Endodermal cell (in vitro differentiated cells): Measurements from ENCODE around the gene PARD3B. TPM values are rescaled to one million over a fixed set of nuclear protein-coding genes. Genes with fewer than 3 reads are reported as not detected.

ENCODE experiments used
- DNase-seq: peaks from one replicate; pipeline ENCODE4 v3.0.0-alpha.2; 2017
- H3K27ac ChIP-seq: 2 replicates; pipeline ENCODE4 v1.5.1; 2013; ENCODE audit warnings: mild to moderate bottlenecking, low read depth, low read length, moderate library complexity
- H3K27me3 ChIP-seq: 2 replicates; pipeline ENCODE4 v1.6.1; 2013; ENCODE audit warnings: mild to moderate bottlenecking, low read length, moderate library complexity; ENCODE audit not compliant: insufficient read depth, control insufficient read depth, poor library complexity, severe bottlenecking
- H3K36me3 ChIP-seq: 2 replicates; pipeline ENCODE4 v1.7.0; 2013; ENCODE audit warnings: mild to moderate bottlenecking, low read length, moderate library complexity; ENCODE audit not compliant: control insufficient read depth, insufficient read depth
- H3K4me1 ChIP-seq: one replicate; pipeline ENCODE4 v1.7.0; 2013; ENCODE audit warnings: low read length; ENCODE audit not compliant: control insufficient read depth, insufficient read depth
- H3K4me3 ChIP-seq: 2 replicates; pipeline ENCODE4 v1.5.1; 2013; ENCODE audit warnings: mild to moderate bottlenecking, low read length, moderate library complexity
- H3K9ac ChIP-seq: 2 replicates; pipeline ENCODE4 v1.6.1; 2013; ENCODE audit warnings: mild to moderate bottlenecking, low read length, moderate library complexity; ENCODE audit not compliant: poor library complexity, severe bottlenecking; ENCODE audit errors: extremely low read depth
- H3K9me3 ChIP-seq: 2 replicates; pipeline ENCODE4 v1.6.1; 2013; ENCODE audit warnings: mild to moderate bottlenecking, low read length, moderate library complexity; ENCODE audit not compliant: control insufficient read depth
- H3K27ac Mint-ChIP-seq: 2 replicates; pipeline ENCODE4 v1.8.0; 2020; ENCODE audit warnings: mixed read lengths
- H3K27me3 Mint-ChIP-seq: 2 replicates; pipeline ENCODE4 v1.8.0; 2021; ENCODE audit warnings: mild to moderate bottlenecking, mixed read lengths; ENCODE audit not compliant: insufficient read depth
- H3K36me3 Mint-ChIP-seq: 2 replicates; pipeline ENCODE4 v1.8.0; 2020; ENCODE audit warnings: low read depth, mixed read lengths
- H3K4me1 Mint-ChIP-seq: 2 replicates; pipeline ENCODE4 v1.8.0; 2020; ENCODE audit warnings: mixed read lengths
- H3K4me3 Mint-ChIP-seq: 2 replicates; pipeline ENCODE4 v1.8.0; 2020; ENCODE audit warnings: mild to moderate bottlenecking, moderate library complexity, mixed read lengths
- H3K9me3 Mint-ChIP-seq: 2 replicates; pipeline ENCODE4 v1.8.0; 2020; ENCODE audit warnings: mild to moderate bottlenecking, mixed read lengths
- WGBS, 2 experiments: methylation state at CpG; one replicate each; pipeline versions ENCODE4 v1.1.5 to v1.1.7; 2013; ENCODE audit warnings: missing lambda C conversion rate in 2 of 2, mixed read lengths in 1 of 2; ENCODE audit not compliant: insufficient coverage in 1 of 2, insufficient read length in 1 of 2; 5-methylcytosine and 5-hydroxymethylcytosine counted together
- total RNA-seq, 2 donors: library from RNA; stranded (reverse); fragmentation: NEBNext Ultra II Directional in 1 of 2; extraction: Animal tissue kit (Norgen Biotek cat#: 25700) in 1 of 2; gene quantifications; 2 replicates in 1 of 2; 3 replicates in 1 of 2; pipeline ENCODE4 v1.2.1, GENCODE V29; 2021
- TF ChIP-seq, protein P1 (sequence below): fragments of 200-600 bp; sonication (generic); conservative IDR thresholded peaks from 2 replicates; pipeline ENCODE4 v1.5.0; 2021; ENCODE audit warnings: antibody characterized with exemption, mild to moderate bottlenecking

PARD3B gene
- total RNA-seq, 2 donors from 2014 or later: 2.5 to 5.6 TPM

DNA sequence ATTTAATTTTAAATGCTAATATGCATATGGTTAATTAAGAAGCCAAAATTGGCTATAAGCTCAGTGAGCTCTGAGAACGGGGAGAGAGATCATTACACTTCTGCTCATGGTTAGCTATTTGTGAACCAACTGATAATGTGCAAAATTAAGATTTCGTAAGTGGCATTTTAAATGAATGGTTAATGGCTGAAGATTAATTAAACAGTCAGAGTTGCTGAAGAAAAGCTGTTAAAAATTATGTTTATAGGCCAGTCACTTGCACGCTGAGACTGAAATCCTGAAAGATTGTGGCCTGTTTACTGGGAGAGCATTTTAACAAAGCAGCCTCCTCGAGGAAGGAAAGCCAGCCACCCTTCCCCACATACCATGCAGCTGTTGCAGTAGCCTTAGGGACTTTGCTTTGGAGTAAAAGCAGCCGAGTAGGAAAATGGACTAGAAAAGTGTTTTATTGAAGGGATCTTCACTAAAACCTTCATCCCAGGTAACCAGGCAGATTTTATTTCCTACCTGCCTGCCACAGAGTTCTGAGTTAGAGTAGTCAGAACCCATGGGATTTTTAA lies 918.3 kb downstream of the PARD3B start:
- no peak for DNase-seq
- H3K27ac Mint-ChIP-seq: no peak overlapping the region
- peaks cover 21% of the 10 kb centered on the region for H3K4me1 Mint-ChIP-seq
- no peak overlapping the region for H3K4me3 Mint-ChIP-seq
- no peak overlapping the region for H3K4me3 ChIP-seq
- TF ChIP-seq, protein P1, sequence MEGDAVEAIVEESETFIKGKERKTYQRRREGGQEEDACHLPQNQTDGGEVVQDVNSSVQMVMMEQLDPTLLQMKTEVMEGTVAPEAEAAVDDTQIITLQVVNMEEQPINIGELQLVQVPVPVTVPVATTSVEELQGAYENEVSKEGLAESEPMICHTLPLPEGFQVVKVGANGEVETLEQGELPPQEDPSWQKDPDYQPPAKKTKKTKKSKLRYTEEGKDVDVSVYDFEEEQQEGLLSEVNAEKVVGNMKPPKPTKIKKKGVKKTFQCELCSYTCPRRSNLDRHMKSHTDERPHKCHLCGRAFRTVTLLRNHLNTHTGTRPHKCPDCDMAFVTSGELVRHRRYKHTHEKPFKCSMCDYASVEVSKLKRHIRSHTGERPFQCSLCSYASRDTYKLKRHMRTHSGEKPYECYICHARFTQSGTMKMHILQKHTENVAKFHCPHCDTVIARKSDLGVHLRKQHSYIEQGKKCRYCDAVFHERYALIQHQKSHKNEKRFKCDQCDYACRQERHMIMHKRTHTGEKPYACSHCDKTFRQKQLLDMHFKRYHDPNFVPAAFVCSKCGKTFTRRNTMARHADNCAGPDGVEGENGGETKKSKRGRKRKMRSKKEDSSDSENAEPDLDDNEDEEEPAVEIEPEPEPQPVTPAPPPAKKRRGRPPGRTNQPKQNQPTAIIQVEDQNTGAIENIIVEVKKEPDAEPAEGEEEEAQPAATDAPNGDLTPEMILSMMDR: no peak
- WGBS, 2 experiments: 90 to 92% methylated on average over 3 to 5 of the region's 5 CpGs
- H3K9me3 Mint-ChIP-seq: no peaks in the 10 kb centered on the region
- H3K4me1 ChIP-seq: peaks cover 5% of the 10 kb centered on the region
- peaks cover 24% of the 10 kb centered on the region for H3K27me3 Mint-ChIP-seq
- H3K9ac ChIP-seq: no peak overlapping the region
- H3K36me3 Mint-ChIP-seq: no peaks in the 10 kb centered on the region
- no peaks in the 10 kb centered on the region for H3K27me3 ChIP-seq
- H3K9me3 ChIP-seq: no peaks in the 10 kb centered on the region
- H3K27ac ChIP-seq: no peak overlapping the region
- no peaks in the 10 kb centered on the region for H3K36me3 ChIP-seq

DNA sequence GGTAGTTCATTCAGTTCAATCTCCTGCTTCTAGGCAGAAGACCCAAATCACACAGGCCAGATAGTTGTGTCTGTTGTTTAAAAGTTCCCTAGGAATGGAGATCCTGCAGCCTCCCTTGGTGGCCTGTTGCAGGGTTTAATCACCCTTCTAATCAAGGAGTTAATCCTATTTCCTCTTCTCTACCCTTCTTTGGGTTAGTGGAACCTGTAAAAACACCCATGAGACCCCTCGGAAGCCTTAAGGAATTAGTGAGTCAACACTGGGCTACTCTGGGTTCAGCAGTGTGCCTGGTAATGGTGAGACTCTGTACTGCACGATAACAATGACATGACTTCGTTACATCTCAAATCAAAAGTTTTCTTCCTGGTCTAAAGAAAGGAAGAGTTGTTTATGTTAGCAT lies 919.4 kb downstream of the PARD3B start:
- Histone ChIP-seq H3K27ac (no peak overlapping the region), H3K9ac (no peak overlapping the region), H3K27me3 (no peaks in the 10 kb centered on the region), H3K4me1 (peaks cover 5% of the 10 kb centered on the region), H3K9me3 (no peaks in the 10 kb centered on the region), H3K36me3 (no peaks in the 10 kb centered on the region), H3K4me3 (no peak overlapping the region)
- DNase-seq: peak; percentile 55
- Mint-ChIP-seq H3K4me3 (no peak overlapping the region), H3K27me3 (peaks cover 35% of the 10 kb centered on the region), H3K27ac (no peak overlapping the region), H3K4me1 (peaks cover 21% of the 10 kb centered on the region), H3K36me3 (no peaks in the 10 kb centered on the region), H3K9me3 (no peaks in the 10 kb centered on the region)
- TF ChIP-seq, protein P1: no peak
- 40 to 74% methylated on average over 1 to 3 of the region's 3 CpGs for WGBS, 2 experiments

DNA sequence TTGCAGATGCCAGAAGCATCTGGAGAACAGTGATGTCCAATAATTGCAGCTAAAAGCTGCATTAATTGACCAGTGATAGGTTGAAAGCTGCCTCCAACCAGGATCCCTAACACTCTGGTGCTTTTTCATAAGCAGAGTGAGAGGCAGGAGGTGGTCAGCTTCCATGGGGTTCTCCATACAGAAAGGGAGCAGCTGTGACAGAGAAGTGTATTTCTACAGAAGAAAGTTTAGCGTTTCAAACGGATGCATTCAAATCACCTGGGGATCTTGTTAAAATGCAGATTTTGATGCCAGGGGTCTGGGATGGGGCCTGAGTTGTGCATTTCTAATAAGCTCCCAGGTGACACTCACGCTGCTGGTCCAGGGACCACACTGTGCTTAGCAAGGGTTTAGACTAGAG lies 920.5 kb downstream of the PARD3B start:
- no peaks in the 10 kb centered on the region for H3K27me3 ChIP-seq
- H3K9ac ChIP-seq: no peak overlapping the region
- TF ChIP-seq, protein P1: no peak
- H3K36me3 Mint-ChIP-seq: no peaks in the 10 kb centered on the region
- H3K27me3 Mint-ChIP-seq: peaks cover 38% of the 10 kb centered on the region
- no peaks in the 10 kb centered on the region for H3K9me3 ChIP-seq
- H3K9me3 Mint-ChIP-seq: no peaks in the 10 kb centered on the region
- no peak overlapping the region for H3K4me3 ChIP-seq
- no peak overlapping the region for H3K27ac ChIP-seq
- DNase-seq: peak; percentile 55
- H3K4me1 ChIP-seq: peaks cover 5% of the 10 kb centered on the region
- no peak overlapping the region for H3K27ac Mint-ChIP-seq
- no peaks in the 10 kb centered on the region for H3K36me3 ChIP-seq
- H3K4me1 Mint-ChIP-seq: peaks cover 21% of the 10 kb centered on the region
- no peak overlapping the region for H3K4me3 Mint-ChIP-seq
- 42% methylated on average over 3 of the region's 3 CpGs; no CpG with 5 or more reads in 1 of the 2 experiments for WGBS, 2 experiments
